ENCODE data around the gene SLC8A1. TPM values are rescaled to one million over a fixed set of nuclear protein-coding genes. Genes with fewer than 3 reads are reported as not detected.

SLC8A1 gene
- total RNA-seq, 1 donor from 2014 or later = 9.6 TPM

- Histone ChIP-seq H3K27me3 (no peaks in the 10 kb centered on the region), H3K4me1 (no peaks in the 10 kb centered on the region), H4K20me1 (ENCODE audit: low read depth) (no peaks in the 10 kb centered on the region), H3K79me2 (ENCODE audit: low read depth) (no peaks in the 10 kb centered on the region), H3K9me3 (ENCODE audit: low read depth) (no peaks in the 10 kb centered on the region), H3F3A (ENCODE audit: low read depth) (no peaks in the 10 kb centered on the region), H3K4me2 (no peak overlapping the region), H3K36me3 (no peaks in the 10 kb centered on the region), H2AFZ (replicated peaks) (no peak overlapping the region), H3K9ac (no peak overlapping the region), H3K27ac (no peak overlapping the region), H3K4me3 (no peak overlapping the region)
- Mint-ChIP-seq H3K4me1 (no peaks in the 10 kb centered on the region), H3K27me3 (ENCODE audit: insufficient read depth, low read depth) (no peaks in the 10 kb centered on the region), H3K27ac (no peak overlapping the region), H3K36me3 (no peaks in the 10 kb centered on the region), H3K9me3 (no peaks in the 10 kb centered on the region), H3K4me3 (no peak overlapping the region)
- TF ChIP-seq EZH2phosphoT487 (IDR thresholded peaks at IDR 0.05) (no peak), CTCF (IDR thresholded peaks at IDR 0.05) (no peak), EZH2 (IDR thresholded peaks at IDR 0.05) (no peak)
- DNase-seq (ENCODE audit: low spot score) = no peak
Measured at GRCh38 chr2:40412456-40412855, 39.4 kb downstream of the SLC8A1 start.

GRCh38 chr2:40410695-40411094, 41.2 kb downstream of the SLC8A1 start:
- H4K20me1 ChIP-seq (ENCODE audit: low read depth) = no peaks in the 10 kb centered on the region
- H3K27me3 Mint-ChIP-seq (ENCODE audit: insufficient read depth, low read depth) = no peaks in the 10 kb centered on the region
- no peak for DNase-seq (ENCODE audit: low spot score)
- no peak overlapping the region for H2AFZ ChIP-seq (replicated peaks)
- H3K27me3 ChIP-seq = no peaks in the 10 kb centered on the region
- H3K9me3 ChIP-seq (ENCODE audit: low read depth) = no peaks in the 10 kb centered on the region
- H3K4me1 ChIP-seq = no peaks in the 10 kb centered on the region
- no peak overlapping the region for H3K4me2 ChIP-seq
- no peak overlapping the region for H3K9ac ChIP-seq
- H3K4me3 ChIP-seq = no peak overlapping the region
- no peaks in the 10 kb centered on the region for H3F3A ChIP-seq (ENCODE audit: low read depth)
- no peaks in the 10 kb centered on the region for H3K36me3 Mint-ChIP-seq
- H3K9me3 Mint-ChIP-seq = no peaks in the 10 kb centered on the region
- H3K4me3 Mint-ChIP-seq = no peak overlapping the region
- no peaks in the 10 kb centered on the region for H3K79me2 ChIP-seq (ENCODE audit: low read depth)
- no peaks in the 10 kb centered on the region for H3K36me3 ChIP-seq
- no peak overlapping the region for H3K27ac ChIP-seq
- no peak overlapping the region for H3K27ac Mint-ChIP-seq
- TF ChIP-seq CTCF (IDR thresholded peaks at IDR 0.05) = no peak
- no peak for TF ChIP-seq EZH2 (IDR thresholded peaks at IDR 0.05)
- no peak for TF ChIP-seq EZH2phosphoT487 (IDR thresholded peaks at IDR 0.05)
- no peaks in the 10 kb centered on the region for H3K4me1 Mint-ChIP-seq

GRCh38 chr2:40409734-40410133, 42.2 kb downstream of the SLC8A1 start:
- Histone ChIP-seq H2AFZ (replicated peaks) (no peak overlapping the region), H3K4me3 (no peak overlapping the region), H3K9ac (no peak overlapping the region), H3K27ac (no peak overlapping the region), H3K79me2 (ENCODE audit: low read depth) (no peaks in the 10 kb centered on the region), H3K27me3 (no peaks in the 10 kb centered on the region), H4K20me1 (ENCODE audit: low read depth) (no peaks in the 10 kb centered on the region), H3F3A (ENCODE audit: low read depth) (no peaks in the 10 kb centered on the region), H3K4me2 (no peak overlapping the region), H3K4me1 (no peaks in the 10 kb centered on the region), H3K9me3 (ENCODE audit: low read depth) (no peaks in the 10 kb centered on the region), H3K36me3 (no peaks in the 10 kb centered on the region)
- Mint-ChIP-seq H3K4me3 (no peak overlapping the region), H3K9me3 (no peaks in the 10 kb centered on the region), H3K27me3 (ENCODE audit: insufficient read depth, low read depth) (no peaks in the 10 kb centered on the region), H3K27ac (no peak overlapping the region), H3K36me3 (no peaks in the 10 kb centered on the region), H3K4me1 (no peaks in the 10 kb centered on the region)
- no peak for DNase-seq (ENCODE audit: low spot score)
- no peak for TF ChIP-seq CTCF (IDR thresholded peaks at IDR 0.05)
- TF ChIP-seq EZH2phosphoT487 (IDR thresholded peaks at IDR 0.05) = no peak
- no peak for TF ChIP-seq EZH2 (IDR thresholded peaks at IDR 0.05)

All from neural progenitor cell (in vitro differentiated cells).